GM04504 (cell line): ENCODE measurements around the gene CTDSPL2.
"Not testable (repeated sequence)": the region's sequence is repeated elsewhere in the genome, so short reads cannot be mapped to it uniquely, and the experiment has no call there.

Source experiments
- DNase-seq: peaks from one replicate; pipeline ENCODE4 v3.0.0-alpha.2; 2012; ENCODE audit warnings: low read depth

Gene CTDSPL2

GRCh38 chr15:44485880-44486279 lies 58.5 kb downstream of the CTDSPL2 start:
- DNase-seq, result no peak

- peak; percentile 37 for DNase-seq
These were observed 62.0 kb downstream of the CTDSPL2 start for GRCh38 chr15:44489464-44489863.

GRCh38 chr15:44490622-44491021 lies 63.2 kb downstream of the CTDSPL2 start:
- DNase-seq, result no peak

- no peak for DNase-seq
These were observed 64.6 kb downstream of the CTDSPL2 start for GRCh38 chr15:44492040-44492439.

- no peak for DNase-seq
These were observed 65.2 kb downstream of the CTDSPL2 start for GRCh38 chr15:44492672-44493071.

- no peak for DNase-seq
These were observed 68.1 kb downstream of the CTDSPL2 start for GRCh38 chr15:44495562-44495961.

GRCh38 chr15:44500555-44500954 lies 73.1 kb downstream of the CTDSPL2 start:
- DNase-seq, result no peak

DNA sequence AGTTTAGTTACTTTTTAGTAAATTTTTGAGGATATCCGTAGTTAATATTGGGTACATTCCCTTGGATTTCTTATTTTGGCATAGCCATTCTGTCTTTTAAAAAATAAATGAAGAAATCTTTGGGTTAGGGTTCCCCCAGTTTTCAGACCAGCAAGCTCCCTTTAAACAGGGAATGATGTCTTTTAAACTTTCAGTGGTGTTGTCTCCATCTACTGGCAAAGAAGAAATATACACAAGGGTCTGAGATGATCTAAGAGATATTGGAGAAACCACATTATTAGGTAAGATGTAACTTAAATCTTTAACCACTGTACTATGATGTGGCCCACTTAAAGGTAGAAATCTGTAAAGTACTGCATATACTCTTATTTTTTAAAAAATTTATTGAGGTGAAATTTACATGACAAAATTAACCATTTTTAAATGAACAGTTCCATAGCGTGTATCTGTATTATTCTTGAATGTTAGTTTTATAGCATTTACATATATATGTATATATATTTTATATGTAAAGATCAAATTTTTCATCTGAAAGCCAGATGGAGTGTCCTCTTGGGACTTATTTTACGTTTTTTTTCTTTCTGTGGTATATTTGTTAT lies 74.4 kb downstream of the CTDSPL2 start:
- DNase-seq, result peak; percentile 16

DNA sequence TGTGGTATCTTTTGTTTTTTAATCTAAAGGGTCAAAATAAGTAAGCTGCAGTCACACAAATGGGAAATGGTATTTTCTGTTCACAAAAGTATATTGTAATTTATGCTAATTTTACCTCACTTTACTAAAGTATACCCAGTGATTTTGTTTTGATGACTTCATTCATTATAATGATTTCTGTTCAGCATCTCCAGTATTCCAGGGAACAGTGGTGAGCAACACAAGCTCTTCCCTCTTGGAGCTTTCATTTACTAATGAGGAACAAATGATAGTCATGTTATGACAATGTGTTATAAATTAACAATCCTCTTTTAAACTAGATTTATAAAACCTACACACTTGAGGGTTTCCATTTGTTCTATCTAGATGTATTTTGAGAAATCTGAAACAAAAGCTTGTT lies 89.0 kb downstream of the CTDSPL2 start:
- no peak for DNase-seq

- DNase-seq, result no peak
These were observed 92.1 kb downstream of the CTDSPL2 start for GRCh38 chr15:44519537-44519936.

DNA sequence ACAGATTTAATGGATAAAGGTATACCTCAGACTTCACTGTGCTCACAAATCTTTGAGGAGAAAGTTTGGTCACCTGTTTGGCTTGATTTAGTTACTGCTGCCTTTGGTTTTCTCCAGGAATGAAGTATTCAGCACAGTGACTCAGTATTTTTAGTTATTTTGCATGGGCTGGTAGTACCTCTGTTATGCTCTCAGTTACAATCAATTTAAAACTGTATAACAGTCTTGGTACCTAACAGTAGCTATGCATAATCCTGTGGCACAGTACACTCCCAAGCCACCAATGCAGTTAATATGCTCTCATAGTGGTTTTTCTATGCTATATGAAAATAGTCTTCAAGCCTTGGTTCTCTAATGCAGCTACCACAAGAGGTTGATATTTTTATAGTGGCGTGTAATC lies 97.6 kb downstream of the CTDSPL2 start:
- no peak for DNase-seq

- no peak for DNase-seq
These were observed 99.8 kb downstream of the CTDSPL2 start for GRCh38 chr15:44527241-44527640.

- DNase-seq, result no peak
These were observed 102.6 kb downstream of the CTDSPL2 start for GRCh38 chr15:44529864-44530604.

- no peak for DNase-seq
These were observed 103.2 kb downstream of the CTDSPL2 start for GRCh38 chr15:44530653-44531052.

DNA sequence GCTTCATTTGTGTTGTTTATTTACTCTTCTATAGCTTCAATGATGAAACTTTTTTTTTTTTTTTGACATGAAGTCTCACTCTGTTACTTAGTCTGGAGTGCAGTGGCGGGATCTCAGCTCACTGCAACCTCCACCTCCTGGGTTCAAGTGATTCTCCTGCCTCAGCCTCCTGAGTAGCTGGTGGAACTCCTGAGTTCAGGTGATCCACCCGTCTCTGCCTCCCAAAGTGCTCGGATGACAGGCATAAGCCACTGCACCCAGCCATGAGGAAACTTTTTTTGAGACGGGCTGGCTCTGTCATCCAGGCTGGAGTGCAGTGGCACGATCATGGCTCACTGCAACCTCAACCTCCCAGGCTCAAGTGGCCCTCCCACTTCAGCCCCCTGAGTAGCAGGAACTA lies 104.8 kb downstream of the CTDSPL2 start:
- not testable (repeated sequence) for DNase-seq

- no peak for DNase-seq
These were observed 105.3 kb downstream of the CTDSPL2 start for GRCh38 chr15:44532689-44533088.

GRCh38 chr15:44535092-44535491 lies 107.7 kb downstream of the CTDSPL2 start:
- DNase-seq, result no peak

DNA sequence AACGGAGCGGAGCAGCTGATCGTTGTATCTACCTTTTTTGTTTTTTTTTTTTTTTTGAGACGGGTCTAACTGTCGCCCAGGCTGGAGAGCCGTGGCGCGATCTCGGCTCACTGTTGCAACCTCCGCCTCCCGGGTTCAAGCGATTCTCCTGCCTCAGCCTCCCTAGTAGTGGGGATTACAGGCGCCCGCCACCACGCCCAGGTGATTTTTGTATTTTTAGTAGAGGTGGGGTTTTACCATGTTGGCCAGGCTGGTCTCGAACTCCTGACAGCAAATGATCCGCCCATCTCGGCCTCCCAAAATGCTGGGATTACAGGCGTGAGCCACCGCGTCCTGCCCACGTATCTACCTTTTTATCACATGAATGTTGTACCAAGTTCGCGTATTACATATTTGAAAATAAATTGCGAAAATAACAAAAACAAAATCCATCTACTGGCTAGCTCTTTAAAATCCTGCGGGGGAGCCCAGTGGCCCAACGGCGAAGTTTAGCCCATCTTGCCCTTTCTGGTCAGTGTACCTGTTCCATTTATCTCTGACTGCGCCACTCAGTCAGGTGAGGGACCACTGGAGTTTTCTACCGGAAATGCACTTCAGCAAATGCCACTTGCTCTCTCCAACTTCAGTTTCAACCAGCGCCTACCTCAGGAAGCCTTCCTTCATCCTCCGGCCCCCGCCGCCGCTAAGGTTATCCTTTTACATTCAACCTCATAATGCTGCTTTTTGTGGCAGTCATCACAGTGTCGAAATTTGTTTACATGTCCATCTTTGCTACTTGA lies 108.3 kb downstream of the CTDSPL2 start:
- no peak for DNase-seq

DNA sequence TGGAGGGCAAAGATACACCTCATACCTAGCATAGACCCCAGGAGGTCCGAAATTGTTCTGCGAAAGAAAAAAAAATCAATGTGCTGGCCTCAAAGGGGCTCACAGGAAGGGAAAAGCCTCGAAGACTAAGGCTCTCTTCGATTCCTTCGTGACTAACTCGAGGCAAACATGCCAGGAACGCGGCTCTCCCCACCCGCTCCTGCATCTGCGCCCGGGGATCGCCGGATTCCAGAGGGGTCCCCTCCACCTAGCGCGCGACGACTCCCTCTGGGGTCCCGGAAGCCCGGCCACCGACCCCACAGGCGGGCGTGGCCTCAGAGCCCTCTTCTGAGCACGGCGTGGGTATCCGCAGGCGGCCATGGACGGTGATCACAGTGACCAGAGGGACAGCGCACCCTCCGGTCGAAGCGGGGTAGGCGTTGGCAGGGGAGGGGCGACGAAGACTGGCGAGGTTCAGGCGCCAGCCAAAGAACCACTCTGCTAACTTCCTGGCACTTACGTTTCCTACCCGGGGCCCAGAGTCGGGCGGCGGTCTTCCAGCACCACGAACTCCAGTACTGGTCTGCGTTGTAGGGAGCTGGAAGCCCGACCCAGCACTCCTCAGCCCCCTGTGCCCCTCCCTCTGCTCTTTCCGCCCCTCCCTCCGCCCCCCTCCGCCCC lies 109.0 kb downstream of the CTDSPL2 start:
- DNase-seq, result peak; percentile 75

- peak; percentile 93 for DNase-seq
These were observed 109.7 kb downstream of the CTDSPL2 start, which contains the start of gene EIF3J for GRCh38 chr15:44536962-44537734. Gene EIF3J, plus strand, starts transcription at chr15:44537147. Its CDS starts 48 bp downstream, at chr15:44537195.

GRCh38 chr15:44537735-44538240 lies 110.4 kb downstream of the CTDSPL2 start:
- no peak for DNase-seq
